ENCODE results near the gene SERPINA1. TPM values are rescaled to one million over a fixed set of nuclear protein-coding genes. Genes with fewer than 3 reads are reported as not detected.

The SERPINA1 gene
- total and polyA plus RNA-seq, 8 donors: 10.5 to 1,332 (median 80.3) TPM

GRCh38 chr14:94382099-94382715 is 6.2 kb downstream of the SERPINA1 start:
- DNase-seq: no peak
- peaks cover 0 to 21% (median 10%) of the 10 kb centered on the region in 4 donors for H3K36me3 ChIP-seq
- no peak overlapping the region for H3K27ac ChIP-seq
- intact Hi-C loops (cut with DNase I; ENCODE audit: low total_unique reads): no loop called here
- H3K27me3 ChIP-seq: no peaks in the 10 kb centered on the region
- TF ChIP-seq CTCF (IDR thresholded peaks at IDR 0.05) (no peak), EP300 (IDR thresholded peaks at IDR 0.05) (no peak), POLR2AphosphoS5 (IDR thresholded peaks at IDR 0.05) (no peak), POLR2A (IDR thresholded peaks at IDR 0.05) (no peak)
- peaks cover 20 to 44% (median 22%) of the 10 kb centered on the region in 4 donors for H3K4me1 ChIP-seq
- H3K9me3 ChIP-seq: no peaks in the 10 kb centered on the region
- H3K4me3 ChIP-seq: no peak overlapping the region
- WGBS, 5 donors: 79 to 90% (median 89%) methylated on average over 4 of the region's 4 CpGs

- no peak overlapping the region for H3K4me3 ChIP-seq
- no peaks in the 10 kb centered on the region for H3K9me3 ChIP-seq
- intact Hi-C loops (cut with DNase I; ENCODE audit: low total_unique reads): no loop called here
- no peak overlapping the region for H3K27ac ChIP-seq
- H3K36me3 ChIP-seq: peaks cover 0 to 21% (median 10%) of the 10 kb centered on the region in 4 donors
- H3K4me1 ChIP-seq: peaks cover 12 to 36% (median 15%) of the 10 kb centered on the region in 4 donors
- WGBS, 5 donors: 80 to 86% (median 84%) methylated on average over 7 of the region's 7 CpGs
- TF ChIP-seq EP300 (IDR thresholded peaks at IDR 0.05): no peak
- no peak for TF ChIP-seq POLR2A (IDR thresholded peaks at IDR 0.05)
- TF ChIP-seq CTCF (IDR thresholded peaks at IDR 0.05): no peak
- TF ChIP-seq POLR2AphosphoS5 (IDR thresholded peaks at IDR 0.05): no peak
- H3K27me3 ChIP-seq: no peaks in the 10 kb centered on the region
- DNase-seq: no peak
Observed at GRCh38 chr14:94381149-94382030, 7.0 kb downstream of the SERPINA1 start.

GRCh38 chr14:94380225-94381148 is 7.9 kb downstream of the SERPINA1 start:
- peaks cover 0 to 21% (median 10%) of the 10 kb centered on the region in 4 donors for H3K36me3 ChIP-seq

GRCh38 chr14:94379291-94380224 is 8.8 kb downstream of the SERPINA1 start:
- no peak for DNase-seq
- TF ChIP-seq CTCF (IDR thresholded peaks at IDR 0.05) (no peak), EP300 (IDR thresholded peaks at IDR 0.05) (no peak), POLR2AphosphoS5 (IDR thresholded peaks at IDR 0.05) (no peak), POLR2A (IDR thresholded peaks at IDR 0.05) (no peak)
- Histone ChIP-seq H3K27ac (no peak overlapping the region), H3K27me3 (no peaks in the 10 kb centered on the region), H3K9me3 (no peaks in the 10 kb centered on the region), H3K4me3 (no peak overlapping the region), H3K36me3 (peaks cover 0 to 21% (median 10%) of the 10 kb centered on the region in 4 donors), H3K4me1 (peaks cover 0 to 19% (median under 1%) of the 10 kb centered on the region in 4 donors)
- WGBS, 5 donors: 73 to 84% (median 79%) methylated on average over 16 of the region's 16 CpGs
- intact Hi-C loops (cut with DNase I; ENCODE audit: low total_unique reads): no loop called here

More at GRCh38 chr14:94380225-94381148, 7.9 kb downstream of the SERPINA1 start:
- Histone ChIP-seq H3K4me3 (no peak overlapping the region), H3K27me3 (no peaks in the 10 kb centered on the region), H3K9me3 (no peaks in the 10 kb centered on the region), H3K27ac (no peak overlapping the region), H3K4me1 (peaks cover 6 to 27% (median 9%) of the 10 kb centered on the region in 4 donors)
- intact Hi-C loops (cut with DNase I; ENCODE audit: low total_unique reads): no loop called here
- DNase-seq: no peak
- WGBS, 5 donors: 76 to 88% (median 87%) methylated on average over 15 to 16 of the region's 16 CpGs
- no peak for TF ChIP-seq EP300 (IDR thresholded peaks at IDR 0.05)
